K562 (cell line): ENCODE results near the gene SLC35F2. TPM values are rescaled to one million over a fixed set of nuclear protein-coding genes. Genes with fewer than 3 reads are reported as not detected.

ENCODE experiments used
- ATF6 ChIP-seq: sonication (generic); formaldehyde crosslinking; IDR thresholded peaks from 2 replicates; pipeline ENCODE4 v1.4.0; 2020; ENCODE audit warnings: mild to moderate bottlenecking, missing genetic modification reagents
- CBX3 ChIP-seq, 2 experiments: IDR thresholded peaks; 1 replicate in 1 of 2; 2 replicates in 1 of 2; pipeline ENCODE4 v1.6.1; 2012; ENCODE audit warnings: inconsistent platforms in 2 of 2, low read length in 2 of 2, borderline replicate concordance in 1 of 2, control low read depth in 1 of 2
- EHMT2 ChIP-seq: fragments of 450-650 bp; IDR thresholded peaks from 2 replicates; pipeline ENCODE4 v1.6.1; 2018; ENCODE audit warnings: antibody characterized with exemption
- FUS ChIP-seq: fragments of 200-400 bp; formaldehyde crosslinking; optimal IDR thresholded peaks from 2 replicates; pipeline ENCODE3; 2017; ENCODE audit warnings: low read depth, low read length
- GTF2F1 ChIP-seq: IDR thresholded peaks from 2 replicates; pipeline ENCODE4 v1.6.1; 2011; ENCODE audit warnings: low read depth, low read length, improper control_type of control experiment
- MIER1 ChIP-seq: fragments of 450-650 bp; IDR thresholded peaks from 2 replicates; pipeline ENCODE4 v1.6.1; 2016; ENCODE audit warnings: antibody characterized with exemption, mild to moderate bottlenecking, low read depth
- MNT ChIP-seq, 2 experiments: fragments of 450-650 bp; conservative IDR thresholded peaks; 2 replicates each; pipeline ENCODE4 v1.6.1; 2017; ENCODE audit warnings: mild to moderate bottlenecking in 2 of 2, moderate library complexity in 2 of 2
- NFXL1 ChIP-seq: fragments of 450-650 bp; formaldehyde crosslinking; IDR thresholded peaks from 2 replicates; pipeline ENCODE4 v1.4.0; 2021; ENCODE audit warnings: mild to moderate bottlenecking
- NR0B1 ChIP-seq: fragments of 450-650 bp; IDR thresholded peaks from one replicate; pipeline ENCODE4 v1.6.1; 2018; ENCODE audit warnings: mild to moderate bottlenecking, moderate library complexity; ENCODE audit not compliant: partially characterized antibody
- NR1H2 ChIP-seq: sonication (generic); formaldehyde crosslinking; IDR thresholded peaks from 2 replicates; pipeline ENCODE4 v1.4.0; 2020; ENCODE audit warnings: mild to moderate bottlenecking, missing genetic modification reagents
- PHTF2 ChIP-seq: fragments of 250-450 bp; sonication (Bioruptor Pico); IDR thresholded peaks from 2 replicates; pipeline ENCODE4 v1.5.0; 2021; ENCODE audit warnings: mild to moderate bottlenecking
- POU5F1 ChIP-seq: fragments of 150-350 bp; IDR thresholded peaks from 2 replicates; pipeline ENCODE4 v1.6.1; 2014; ENCODE audit warnings: borderline replicate concordance, low read length, low read depth, mild to moderate bottlenecking; ENCODE audit not compliant: partially characterized antibody
- RAD21 ChIP-seq, 2 experiments: fragments of 250-450 bp in 1 of 2; fragments of 450-650 bp in 1 of 2; sonication (Bioruptor Pico) in 1 of 2; formaldehyde crosslinking in 1 of 2; IDR thresholded peaks in 1 of 2; conservative IDR thresholded peaks in 1 of 2; 2 replicates each; pipeline versions ENCODE4 v1.4.0 to v1.8.0; 2020 to 2022; ENCODE audit warnings: mild to moderate bottlenecking in 2 of 2, moderate library complexity in 1 of 2
- RBM25 ChIP-seq: fragments of 200-400 bp; formaldehyde crosslinking; IDR thresholded peaks from 2 replicates; pipeline ENCODE4 v1.6.1; 2018; ENCODE audit warnings: low read length, low read depth, moderate library complexity; ENCODE audit not compliant: severe bottlenecking
- SLC30A9 ChIP-seq: fragments of 250-450 bp; sonication (Bioruptor Pico); IDR thresholded peaks from 2 replicates; pipeline ENCODE4 v1.8.0; 2022; ENCODE audit warnings: mild to moderate bottlenecking, moderate library complexity
- ZBTB5 ChIP-seq: fragments of 450-650 bp; IDR thresholded peaks from 2 replicates; pipeline ENCODE4 v1.6.1; 2017; ENCODE audit warnings: antibody characterized with exemption
- ZFP30 ChIP-seq: fragments of 250-450 bp; sonication (Bioruptor Pico); IDR thresholded peaks from 2 replicates; pipeline ENCODE4 v1.8.0; 2022; ENCODE audit warnings: moderate library complexity, mild to moderate bottlenecking, inconsistent platforms, borderline replicate concordance
- ZNF239 ChIP-seq: fragments of 250-450 bp; sonication (Bioruptor Pico); IDR thresholded peaks from 2 replicates; pipeline ENCODE4 v1.4.0; 2020; ENCODE audit warnings: mild to moderate bottlenecking
- ZNF449 ChIP-seq: fragments of 250-450 bp; sonication (Bioruptor Pico); IDR thresholded peaks from 2 replicates; pipeline ENCODE4 v1.8.0; 2022; ENCODE audit warnings: moderate library complexity, mild to moderate bottlenecking, inconsistent platforms
- ZNF586 ChIP-seq: fragments of 450-650 bp; formaldehyde crosslinking; conservative IDR thresholded peaks from 2 replicates; pipeline ENCODE4 v1.4.0; 2020; ENCODE audit warnings: mild to moderate bottlenecking, moderate library complexity
- polyA plus RNA-seq, 8 experiments: library from polyadenylated mRNA; depleted of rRNA in 4 of 8; stranded (reverse) in 5 of 8; unstranded in 3 of 8; fragments of >200 nt; fragmentation: Nextera tagmentation in 2 of 8; fragmentation: Illumina TruSeq in 1 of 8; extraction: Ambion mirVana in 2 of 8; extraction: Trizol in 1 of 8; gene quantifications; 2 replicates each; pipeline versions ENCODE4 v1.2.1 to v1.2.3, GENCODE V29; 2011 to 2014; ENCODE audit warnings: inconsistent platforms in 1 of 8, missing spikeins in 1 of 8
- total RNA-seq, 7 experiments: library from RNA; depleted of rRNA in 6 of 7; stranded (reverse); fragments of >200 nt in 6 of 7; fragmentation: Illumina TruSeq in 2 of 7; extraction: Trizol in 2 of 7; gene quantifications; 2 replicates each; pipeline versions ENCODE4 v1.2.1 to v1.2.3, GENCODE V29; 2011 to 2021; ENCODE audit warnings: low replicate concordance in 1 of 7

The SLC35F2 gene
- total and polyA plus RNA-seq, 9 of the 15 experiments (the other 6 are each of a cell fraction or from before 2014, with no cell fraction given) = 28.6 to 63.9 (median 53.4) TPM

- TF ChIP-seq ZFP30 (CRISPR knock-in tag) = no peak
- TF ChIP-seq POU5F1 = no peak
- no peak for TF ChIP-seq ZNF449 (CRISPR knock-in tag)
- no peak for TF ChIP-seq SLC30A9
- TF ChIP-seq NFXL1 (CRISPR knock-in tag) = no peak
- no peak for TF ChIP-seq ZNF239 (CRISPR knock-in tag)
- TF ChIP-seq EHMT2 = no peak
- no peak for TF ChIP-seq NR1H2 (CRISPR knock-in tag)
- no peak for TF ChIP-seq MIER1
- TF ChIP-seq PHTF2 (CRISPR knock-in tag) = no peak
- no peak for TF ChIP-seq MNT (conservative IDR thresholded peaks at IDR 0.05)
- no peak for TF ChIP-seq RBM25
- no peak for TF ChIP-seq ZNF586 (CRISPR knock-in tag)
- TF ChIP-seq ATF6 = no peak
- 0 out of 3 replicates have a peak, but pooled peaks of 1 of the 2 experiments have one; percentile 39 for TF ChIP-seq CBX3 (IDR thresholded peaks at IDR 0.05; ENCODE audit: borderline replicate concordance in 1 of 2, low read length in 2 of 2)
- TF ChIP-seq GTF2F1 = no peak
- TF ChIP-seq RAD21 (CRISPR knock-in tag; conservative IDR thresholded peaks at IDR 0.05 in 1 of 2, IDR thresholded peaks at IDR 0.05 in 1 of 2) = peak in 1 of 2 experiments; percentile 50; a peak in 2 of 4 replicates
- TF ChIP-seq NR0B1 = no peak
- TF ChIP-seq ZBTB5 = no peak
- TF ChIP-seq FUS = no peak
Observed at GRCh38 chr11:107799218-107799859, 59.2 kb downstream of the SLC35F2 start (continued).
